Fibroblast of pulmonary artery (primary cell): ENCODE measurements around the gene CACNB4.
"Not testable (repeated sequence)": the region's sequence is repeated elsewhere in the genome, so short reads cannot be mapped to it uniquely, and the experiment has no call there.

ENCODE experiments used
- DNase-seq: peaks from one replicate; pipeline ENCODE4 v3.0.0-alpha.2; 2010; ENCODE audit warnings: low read depth
- H3K4me3 ChIP-seq: replicated peaks from 2 replicates; pipeline ENCODE4 v1.5.1; 2011; ENCODE audit warnings: low read depth, mild to moderate bottlenecking, control low read depth, low read length, moderate library complexity
- CTCF ChIP-seq: IDR thresholded peaks from 2 replicates; pipeline ENCODE4 v1.5.1; 2011; ENCODE audit warnings: mild to moderate bottlenecking, control low read depth, low read length, inconsistent platforms; ENCODE audit errors: missing control alignments

CACNB4 gene

GRCh38 chr2:152120430-152120829 lies 21.6 kb upstream of the CACNB4 start:
- no peak for TF ChIP-seq CTCF
- DNase-seq = no peak
- H3K4me3 ChIP-seq = no peak overlapping the region

- TF ChIP-seq CTCF = no peak
- DNase-seq = no peak
- H3K4me3 ChIP-seq = no peak overlapping the region
Measured at GRCh38 chr2:152115952-152116351, 17.1 kb upstream of the CACNB4 start.

GRCh38 chr2:152114366-152114765 lies 15.5 kb upstream of the CACNB4 start:
- no peak for DNase-seq
- no peak overlapping the region for H3K4me3 ChIP-seq
- TF ChIP-seq CTCF = no peak

GRCh38 chr2:152107140-152107539 lies 8.3 kb upstream of the CACNB4 start:
- H3K4me3 ChIP-seq = not testable (repeated sequence)

GRCh38 chr2:152106464-152106863 lies 7.6 kb upstream of the CACNB4 start:
- TF ChIP-seq CTCF = no peak
- H3K4me3 ChIP-seq = no peak overlapping the region
- DNase-seq = no peak

More at GRCh38 chr2:152107140-152107539, 8.3 kb upstream of the CACNB4 start:
- not testable (repeated sequence) for DNase-seq

GRCh38 chr2:152103271-152103670 lies 4.4 kb upstream of the CACNB4 start:
- no peak for DNase-seq
- TF ChIP-seq CTCF = no peak

GRCh38 chr2:152100961-152101360 lies 2.1 kb upstream of the CACNB4 start:
- H3K4me3 ChIP-seq = no peak overlapping the region
- DNase-seq = no peak
- TF ChIP-seq CTCF = no peak

More at GRCh38 chr2:152103271-152103670, 4.4 kb upstream of the CACNB4 start:
- no peak overlapping the region for H3K4me3 ChIP-seq
